Hippocampal formation (tissue), 2 donors: ENCODE data around the gene ABCG1.
A peak's percentile ranks its signal among the peaks of the same experiment; 100 is the strongest.

ENCODE experiments used
- DNase-seq, 2 donors: peaks; one replicate each; lab custom pipeline; 2025; lab: John Stamatoyannopoulos, UW

The ABCG1 gene

GRCh38 chr21:42321231-42321630, 102.3 kb downstream of the ABCG1 start:
- no peak for DNase-seq

- no peak for DNase-seq
Observed at GRCh38 chr21:42321845-42322244, 102.9 kb downstream of the ABCG1 start.

GRCh38 chr21:42324896-42325295, 106.0 kb downstream of the ABCG1 start:
- DNase-seq = no peak

GRCh38 chr21:42330380-42331371, 111.7 kb downstream of the ABCG1 start:
- no peak for DNase-seq

- no peak for DNase-seq
Observed at GRCh38 chr21:42331660-42332059, 112.7 kb downstream of the ABCG1 start.

GRCh38 chr21:42332557-42333317, 113.8 kb downstream of the ABCG1 start:
- no peak for DNase-seq

- DNase-seq = no peak
Observed at GRCh38 chr21:42336054-42336453, 117.1 kb downstream of the ABCG1 start.

- DNase-seq = no peak
Observed at GRCh38 chr21:42337276-42337675, 118.3 kb downstream of the ABCG1 start.

- DNase-seq = peak; percentile 37 to 58
Observed at GRCh38 chr21:42337830-42338728, 119.1 kb downstream of the ABCG1 start.

- DNase-seq = no peak
Observed at GRCh38 chr21:42338729-42339715, 120.1 kb downstream of the ABCG1 start.

- DNase-seq = no peak
Observed at GRCh38 chr21:42340187-42341050, 121.5 kb downstream of the ABCG1 start.

- no peak for DNase-seq
Observed at GRCh38 chr21:42341776-42342542, 123.0 kb downstream of the ABCG1 start.

- no peak for DNase-seq
Observed at GRCh38 chr21:42343101-42343500, 124.2 kb downstream of the ABCG1 start.

GRCh38 chr21:42343556-42343955, 124.6 kb downstream of the ABCG1 start:
- DNase-seq = no peak

- no peak for DNase-seq
Observed at GRCh38 chr21:42343963-42344510, 125.1 kb downstream of the ABCG1 start.

- no peak for DNase-seq
Observed at GRCh38 chr21:42344631-42345030, 125.7 kb downstream of the ABCG1 start.

GRCh38 chr21:42346441-42346840, 127.5 kb downstream of the ABCG1 start:
- DNase-seq = no peak
